CD4-positive, alpha-beta T cell (primary cell): ENCODE measurements around the gene FARSB. TPM values are rescaled to one million over a fixed set of nuclear protein-coding genes. Genes with fewer than 3 reads are reported as not detected.

Source experiments
- ATAC-seq: fragments of 200-7000 bp; cut with Tn5 transposase; one replicate; pipeline ENCODE4 v1.10.0; 2022; ENCODE audit warnings: mild to moderate bottlenecking; ENCODE audit not compliant: poor library complexity
- CTCF ChIA-PET: fragments of 350-600 bp; sonication (Branson Sonifier 250); formaldehyde crosslinking; loops from one replicate; lab custom pipeline; 2021; ENCODE audit warnings: antibody characterized with exemption, inconsistent platforms; lab: Charles Lee
- POLR2A ChIA-PET: fragments of 350-600 bp; sonication (Branson Sonifier 250); formaldehyde crosslinking; loops from one replicate; lab custom pipeline; 2021; ENCODE audit warnings: antibody characterized with exemption, inconsistent platforms; lab: Charles Lee
- DNase-seq, 14 experiments: peaks; one replicate each; pipeline ENCODE4 v3.0.0-alpha.2; 2013 to 2020; ENCODE audit warnings: mixed read lengths in 2 of 14
- H3K27ac ChIP-seq, 2 donors: one replicate each; pipeline versions ENCODE4 v1.5.1 to v1.7.0; 2013; ENCODE audit warnings: low read length in 2 of 2, low read depth in 1 of 2, mild to moderate bottlenecking in 1 of 2
- H3K27me3 ChIP-seq, 2 experiments: 1 replicate in 1 of 2; 2 replicates in 1 of 2; pipeline versions ENCODE4 v1.6.1 to v1.7.0; 2013; ENCODE audit warnings: low read length in 2 of 2, control low read depth in 1 of 2, mild to moderate bottlenecking in 1 of 2, moderate library complexity in 1 of 2; ENCODE audit not compliant: insufficient read depth in 2 of 2, control insufficient read depth in 1 of 2
- H3K36me3 ChIP-seq: one replicate; pipeline ENCODE4 v1.6.1; 2013; ENCODE audit warnings: low read length, control low read depth; ENCODE audit not compliant: insufficient read depth
- H3K4me1 ChIP-seq: one replicate; pipeline ENCODE4 v1.6.1; 2013; ENCODE audit warnings: low read length, control low read depth; ENCODE audit not compliant: insufficient read depth
- H3K4me3 ChIP-seq: one replicate; pipeline ENCODE4 v1.5.1; 2013; ENCODE audit warnings: mild to moderate bottlenecking, low read length, moderate library complexity
- H3K9me3 ChIP-seq, 2 experiments: 1 replicate in 1 of 2; 2 replicates in 1 of 2; pipeline versions ENCODE4 v1.6.1 to v1.7.0; 2013; ENCODE audit warnings: low read length in 2 of 2, mild to moderate bottlenecking in 2 of 2, control low read depth in 1 of 2, moderate library complexity in 1 of 2; ENCODE audit not compliant: control insufficient read depth in 1 of 2, insufficient read depth in 1 of 2
- H3K27ac Mint-ChIP-seq: one replicate; pipeline ENCODE4 v1.8.0; 2020; ENCODE audit warnings: mixed read lengths
- H3K27me3 Mint-ChIP-seq: one replicate; pipeline ENCODE4 v1.8.0; 2021; ENCODE audit warnings: mixed read lengths
- H3K36me3 Mint-ChIP-seq: one replicate; pipeline ENCODE4 v1.8.0; 2021; ENCODE audit warnings: low read depth, mixed read lengths
- H3K4me1 Mint-ChIP-seq: one replicate; pipeline ENCODE4 v1.8.0; 2021; ENCODE audit warnings: low read depth, mixed read lengths
- H3K4me3 Mint-ChIP-seq: one replicate; pipeline ENCODE4 v1.8.0; 2020; ENCODE audit warnings: mild to moderate bottlenecking, mixed read lengths
- H3K9me3 Mint-ChIP-seq: one replicate; pipeline ENCODE4 v1.8.0; 2020; ENCODE audit warnings: mixed read lengths
- intact Hi-C, 2 experiments: fragments of 100-400 bp; cut with DNase I in 1 of 2; cut with micrococcal nuclease in 1 of 2; formaldehyde crosslinking; loops; one replicate each; pipeline versions ENCODE4 v1.15.1 to v1.9.0; 2023 to 2025; cut with DNase I, micrococcal nuclease
- total RNA-seq, 174 experiments: library from RNA in 2 of 174; stranded (reverse) in 2 of 174; gene quantifications; one replicate each; pipeline ENCODE4 v1.2.3 and lab custom pipeline; 2021 to 2026
- TF ChIP-seq, protein P1 (sequence below): fragments of 200-600 bp; IDR thresholded peaks from one replicate; pipeline ENCODE4 v1.8.0; 2022; ENCODE audit warnings: antibody characterized with exemption, mild to moderate bottlenecking

FARSB gene
- total RNA-seq, 2 experiments from 2014 or later = 7.8 to 8.7 TPM

DNA sequence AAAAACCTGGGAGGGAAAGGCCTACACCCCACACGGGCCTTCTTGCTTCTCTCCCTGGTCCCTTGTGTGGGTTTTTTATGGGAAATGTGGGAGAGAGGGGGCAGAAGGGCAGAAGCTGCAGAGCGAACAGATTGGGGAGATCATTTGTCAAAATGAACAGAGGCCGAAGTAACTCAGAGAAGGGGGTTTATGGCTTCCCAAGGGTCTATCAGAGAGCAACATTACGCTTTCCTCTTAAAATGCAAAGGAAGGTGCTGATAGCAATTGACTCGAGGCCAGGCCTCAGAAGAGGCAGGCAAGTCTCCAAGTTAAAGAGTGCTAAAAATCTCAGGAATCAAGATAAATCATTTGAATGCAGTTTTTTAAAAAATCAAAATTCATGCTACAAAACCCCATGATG, 130.1 kb downstream of the FARSB start:
- H3K4me3 ChIP-seq = no peak overlapping the region
- H3K27ac Mint-ChIP-seq = no peak overlapping the region
- no peak overlapping the region for H3K27ac ChIP-seq
- H3K27me3 ChIP-seq = no peaks in the 10 kb centered on the region
- ChIA-PET POLR2A (no interaction called here), CTCF (no interaction called here)
- peaks cover 4% of the 10 kb centered on the region for H3K36me3 ChIP-seq
- H3K4me1 ChIP-seq = no peaks in the 10 kb centered on the region
- DNase-seq (no peak), ATAC-seq (no peak)
- H3K9me3 ChIP-seq = peaks cover 0 to 4% of the 10 kb centered on the region in 2 experiments
- H3K4me1 Mint-ChIP-seq = no peaks in the 10 kb centered on the region
- no peaks in the 10 kb centered on the region for H3K9me3 Mint-ChIP-seq
- TF ChIP-seq, protein P1, sequence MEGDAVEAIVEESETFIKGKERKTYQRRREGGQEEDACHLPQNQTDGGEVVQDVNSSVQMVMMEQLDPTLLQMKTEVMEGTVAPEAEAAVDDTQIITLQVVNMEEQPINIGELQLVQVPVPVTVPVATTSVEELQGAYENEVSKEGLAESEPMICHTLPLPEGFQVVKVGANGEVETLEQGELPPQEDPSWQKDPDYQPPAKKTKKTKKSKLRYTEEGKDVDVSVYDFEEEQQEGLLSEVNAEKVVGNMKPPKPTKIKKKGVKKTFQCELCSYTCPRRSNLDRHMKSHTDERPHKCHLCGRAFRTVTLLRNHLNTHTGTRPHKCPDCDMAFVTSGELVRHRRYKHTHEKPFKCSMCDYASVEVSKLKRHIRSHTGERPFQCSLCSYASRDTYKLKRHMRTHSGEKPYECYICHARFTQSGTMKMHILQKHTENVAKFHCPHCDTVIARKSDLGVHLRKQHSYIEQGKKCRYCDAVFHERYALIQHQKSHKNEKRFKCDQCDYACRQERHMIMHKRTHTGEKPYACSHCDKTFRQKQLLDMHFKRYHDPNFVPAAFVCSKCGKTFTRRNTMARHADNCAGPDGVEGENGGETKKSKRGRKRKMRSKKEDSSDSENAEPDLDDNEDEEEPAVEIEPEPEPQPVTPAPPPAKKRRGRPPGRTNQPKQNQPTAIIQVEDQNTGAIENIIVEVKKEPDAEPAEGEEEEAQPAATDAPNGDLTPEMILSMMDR = no peak
- no peak overlapping the region for H3K4me3 Mint-ChIP-seq
- no peaks in the 10 kb centered on the region for H3K27me3 Mint-ChIP-seq
- no peaks in the 10 kb centered on the region for H3K36me3 Mint-ChIP-seq
- intact Hi-C loops = no loop called here

DNA sequence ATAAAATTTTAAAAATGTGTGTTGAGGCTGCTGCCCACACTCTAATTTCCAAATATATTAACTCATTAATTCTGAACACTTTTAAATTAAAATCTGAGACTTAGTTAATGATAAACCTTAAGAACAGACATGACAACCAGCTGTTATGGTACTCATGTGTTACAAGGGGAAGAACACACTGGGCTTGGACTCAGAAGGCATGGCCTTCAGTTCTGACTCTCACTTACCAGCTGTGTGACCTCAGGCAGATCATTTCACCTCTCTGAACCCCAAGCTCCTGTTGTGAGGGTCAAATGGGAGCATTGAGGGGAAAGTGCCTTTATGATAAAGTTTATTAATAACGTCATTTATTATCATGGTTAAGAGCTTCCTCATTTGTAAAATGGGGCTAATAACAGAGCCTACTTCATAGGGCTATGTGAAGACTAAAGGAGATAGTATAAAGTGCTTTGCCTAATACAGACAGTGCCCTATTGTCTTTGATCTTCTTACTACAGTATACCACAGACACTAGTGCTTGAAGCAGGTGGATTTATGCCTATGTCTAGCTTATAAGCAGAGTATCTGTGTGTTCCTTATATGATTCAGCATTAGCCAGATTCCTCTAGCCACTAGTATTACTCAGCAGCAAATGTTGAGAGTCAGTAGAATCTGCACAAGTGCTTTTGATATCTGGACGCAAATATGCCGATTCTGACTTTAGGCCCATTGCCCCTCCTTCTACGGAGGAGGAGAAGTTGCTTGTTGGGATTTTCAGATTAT, 131.9 kb downstream of the FARSB start:
- no peaks in the 10 kb centered on the region for H3K27me3 Mint-ChIP-seq
- H3K4me1 ChIP-seq = no peaks in the 10 kb centered on the region

DNA sequence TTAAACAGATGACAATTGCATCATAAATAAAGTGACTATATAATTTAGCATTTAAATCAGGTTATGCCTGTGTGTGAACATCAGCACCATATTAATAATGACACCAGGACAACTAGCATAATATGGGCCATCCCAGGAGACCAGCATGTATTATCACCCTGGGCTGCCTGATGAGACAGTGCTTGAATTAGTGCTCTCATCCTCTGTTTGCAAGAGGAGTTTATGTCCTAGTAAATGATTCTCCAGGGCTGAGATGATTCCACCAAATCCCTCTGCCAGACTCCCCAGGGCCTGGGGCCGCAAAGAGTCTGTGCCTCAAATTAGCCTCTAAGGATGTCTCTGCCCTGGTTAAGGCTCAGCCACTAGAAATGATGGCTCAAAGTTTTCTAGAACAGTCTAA, 133.8 kb downstream of the FARSB start:
- ChIA-PET POLR2A (no interaction called here), CTCF (no interaction called here)
- TF ChIP-seq, protein P1 = no peak
- Mint-ChIP-seq H3K9me3 (no peaks in the 10 kb centered on the region), H3K4me3 (no peak overlapping the region), H3K4me1 (no peaks in the 10 kb centered on the region), H3K27me3 (no peaks in the 10 kb centered on the region), H3K36me3 (no peaks in the 10 kb centered on the region), H3K27ac (no peak overlapping the region)
- ATAC-seq = no peak
- no peaks in the 10 kb centered on the region for H3K27me3 ChIP-seq
- no peaks in the 10 kb centered on the region for H3K4me1 ChIP-seq
- H3K27ac ChIP-seq = no peak overlapping the region
- intact Hi-C loops = no loop called here
- peaks cover 4% of the 10 kb centered on the region for H3K36me3 ChIP-seq
- peaks cover 0 to 4% of the 10 kb centered on the region in 2 experiments for H3K9me3 ChIP-seq
- DNase-seq = no peak
- H3K4me3 ChIP-seq = no peak overlapping the region

More for the DNA sequence above, 131.9 kb downstream of the FARSB start:
- no peak overlapping the region for H3K4me3 Mint-ChIP-seq
- TF ChIP-seq, protein P1 = no peak
- Histone ChIP-seq H3K27me3 (no peaks in the 10 kb centered on the region), H3K9me3 (peaks cover 0 to 4% of the 10 kb centered on the region in 2 experiments), H3K4me3 (no peak overlapping the region), H3K36me3 (peaks cover 4% of the 10 kb centered on the region), H3K27ac (no peak overlapping the region)
- intact Hi-C loops = no loop called here
- POLR2A ChIA-PET = no interaction called here
- CTCF ChIA-PET = no interaction called here
- no peaks in the 10 kb centered on the region for H3K9me3 Mint-ChIP-seq
- H3K27ac Mint-ChIP-seq = no peak overlapping the region
- DNase-seq = no peak
- H3K4me1 Mint-ChIP-seq = no peaks in the 10 kb centered on the region
- ATAC-seq = no peak
- H3K36me3 Mint-ChIP-seq = no peaks in the 10 kb centered on the region
